OCI-LY3 (cell line): ENCODE measurements around the gene COL1A1.

Experiments
- CTCF ChIP-seq: fragments of 200-600, 300-600 bp; sonication (generic); IDR thresholded peaks from 2 replicates; pipeline ENCODE4 v1.5.1; 2014; ENCODE audit warnings: antibody characterized with exemption, low read length, low read depth
- EZH2phosphoT487 ChIP-seq: fragments of 200-600 bp; shearing (Covaris generic); IDR thresholded peaks from 2 replicates; pipeline ENCODE4 v1.6.1; 2018; ENCODE audit warnings: antibody characterized with exemption, mixed run types, low read depth

GRCh38 chr17:50150354-50151040, 50.9 kb downstream of the COL1A1 start, which contains the start of gene PPP1R9B:
- TF ChIP-seq CTCF: no peak
- TF ChIP-seq EZH2phosphoT487: no peak
